GM12872 (cell line): Measurements from ENCODE around the gene CDH22.

Experiments
- CTCF ChIP-seq: IDR thresholded peaks from 3 replicates; pipeline ENCODE4 v1.5.1; 2011; ENCODE audit warnings: low read depth, mild to moderate bottlenecking, low read length, moderate library complexity; ENCODE audit not compliant: insufficient read depth

The CDH22 gene

GRCh38 chr20:46279103-46279502, 29.2 kb downstream of the CDH22 start:
- no peak for TF ChIP-seq CTCF

- TF ChIP-seq CTCF = no peak
These were observed 30.7 kb downstream of the CDH22 start for GRCh38 chr20:46277602-46278001.

- TF ChIP-seq CTCF = no peak
These were observed 31.8 kb downstream of the CDH22 start for GRCh38 chr20:46276531-46276930.

- no peak for TF ChIP-seq CTCF
These were observed 33.2 kb downstream of the CDH22 start for GRCh38 chr20:46275091-46275490.

- TF ChIP-seq CTCF = no peak
These were observed 34.6 kb downstream of the CDH22 start for GRCh38 chr20:46273717-46274116.

GRCh38 chr20:46272389-46273047, 35.8 kb downstream of the CDH22 start:
- no peak for TF ChIP-seq CTCF

GRCh38 chr20:46270977-46271744, 37.1 kb downstream of the CDH22 start:
- no peak for TF ChIP-seq CTCF
